Activated B cell treated with CpG ODN at 0.5 μM for 24 hours (primary cell): Measurements from ENCODE around the gene ADD1. TPM values are rescaled to one million over a fixed set of nuclear protein-coding genes. Genes with fewer than 3 reads are reported as not detected.
A peak's percentile ranks its signal among the peaks of the same experiment; 100 is the strongest.

Experiments used
- ATAC-seq: fragments of 200-7000 bp; cut with Tn5 transposase; one replicate; pipeline ENCODE4 v1.10.0; 2021; ENCODE audit warnings: low read depth, mild to moderate bottlenecking, moderate library complexity
- CTCF ChIA-PET: fragments of 350-600 bp; sonication (Branson Sonifier 250); formaldehyde crosslinking; loops from one replicate; lab custom pipeline; 2021; ENCODE audit warnings: antibody characterized with exemption; lab: Charles Lee
- POLR2A ChIA-PET: fragments of 350-600 bp; sonication (Branson Sonifier 250); formaldehyde crosslinking; loops from one replicate; lab custom pipeline; 2021; ENCODE audit warnings: antibody characterized with exemption; lab: Charles Lee
- DNase-seq: peaks from one replicate; pipeline ENCODE4 v3.0.0; 2022
- H3K27ac Mint-ChIP-seq: one replicate; pipeline ENCODE4 v1.8.0; 2020; ENCODE audit warnings: mixed read lengths
- H3K27me3 Mint-ChIP-seq: one replicate; pipeline ENCODE4 v1.8.0; 2021; ENCODE audit warnings: mixed read lengths
- H3K36me3 Mint-ChIP-seq: one replicate; pipeline ENCODE4 v1.8.0; 2021; ENCODE audit warnings: low read depth, mixed read lengths
- H3K4me1 Mint-ChIP-seq: one replicate; pipeline ENCODE4 v1.8.0; 2021; ENCODE audit warnings: mixed read lengths
- H3K4me3 Mint-ChIP-seq: one replicate; pipeline ENCODE4 v1.8.0; 2020; ENCODE audit warnings: mild to moderate bottlenecking, mixed read lengths
- H3K9me3 Mint-ChIP-seq: one replicate; pipeline ENCODE4 v1.8.0; 2020; ENCODE audit warnings: mixed read lengths
- CTCF ChIP-seq: fragments of 200-600 bp; IDR thresholded peaks from one replicate; pipeline ENCODE4 v1.8.0; 2022; ENCODE audit warnings: antibody characterized with exemption, mild to moderate bottlenecking
- intact Hi-C: fragments of 100-400 bp; cut with micrococcal nuclease; formaldehyde crosslinking; loops from one replicate; pipeline ENCODE4 v1.15.1; 2024
- total RNA-seq: library from RNA; stranded (reverse); gene quantifications from 2 replicates; pipeline ENCODE4 v1.2.3, GENCODE V29; 2022

Gene ADD1
- total RNA-seq, 1 donor from 2014 or later = 340 TPM

DNA sequence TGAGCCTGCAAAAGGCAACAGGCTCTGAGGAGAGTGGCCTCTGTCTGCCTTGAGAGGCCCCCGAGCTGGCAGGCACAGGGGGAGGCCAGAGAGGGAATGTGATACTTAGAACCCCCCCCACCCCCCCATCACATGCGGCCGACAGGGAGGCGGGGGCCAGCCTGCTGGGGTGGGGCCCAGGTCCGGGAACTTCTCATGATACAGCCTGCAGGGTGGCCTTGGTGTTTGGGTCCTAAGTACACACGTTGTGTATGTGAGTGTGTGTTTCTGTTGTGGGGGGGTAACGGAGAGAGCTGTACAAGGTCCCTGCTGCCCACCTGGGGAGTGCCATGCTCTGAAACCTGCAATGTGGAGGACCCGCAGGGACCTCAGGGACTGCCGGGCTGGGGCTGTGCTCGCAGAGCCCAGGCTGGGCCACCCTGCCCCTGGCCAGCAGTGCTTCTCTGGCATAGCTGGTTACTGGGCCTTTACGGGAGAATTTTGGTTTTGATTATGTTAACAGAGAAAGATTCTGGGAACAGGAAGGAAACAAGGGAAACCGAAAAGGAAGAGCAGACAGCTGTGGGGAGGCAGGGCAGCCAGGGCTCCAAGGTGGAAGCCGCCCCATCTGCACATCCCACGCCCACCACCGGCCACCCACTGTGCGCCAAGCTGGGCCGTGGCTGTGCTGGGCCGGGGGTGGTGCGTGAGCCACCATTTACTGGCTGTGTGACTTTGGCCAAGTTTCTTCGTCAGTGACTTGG, 30.9 kb upstream of the ADD1 start:
- POLR2A ChIA-PET = interaction anchor here (0.7 to 6.4 kb wide), 14 partner anchors 8 to 116 kb away, joined by 3 to 56 read pairs (median 5); no protein-coding TSS in a partner anchor

GRCh38 chr4:2813446-2814405, 29.9 kb upstream of the ADD1 start:
- H3K4me1 Mint-ChIP-seq = peaks cover 82% of the 10 kb centered on the region
- no peak for TF ChIP-seq CTCF
- peak; percentile 18 for ATAC-seq
- CTCF ChIA-PET = interaction anchor here (1.0 to 1.4 kb wide), 4 partner anchors 26 to 50 kb away, joined by 3 to 5 read pairs (median 4); no protein-coding TSS in a partner anchor
- intact Hi-C loops = no loop called here
- peak overlapping the region; percentile 96 for H3K27ac Mint-ChIP-seq
- POLR2A ChIA-PET = interaction anchor here (0.7 to 6.4 kb wide), 10 partner anchors 9 to 67 kb away, joined by 3 to 56 read pairs (median 6); no protein-coding TSS in a partner anchor
- H3K27me3 Mint-ChIP-seq = no peaks in the 10 kb centered on the region
- H3K4me3 Mint-ChIP-seq = peak overlapping the region; percentile 85
- no peak for DNase-seq
- H3K36me3 Mint-ChIP-seq = peaks cover 2% of the 10 kb centered on the region
- no peaks in the 10 kb centered on the region for H3K9me3 Mint-ChIP-seq

More for the DNA sequence above, 30.9 kb upstream of the ADD1 start:
- Mint-ChIP-seq H3K27me3 (no peaks in the 10 kb centered on the region), H3K36me3 (peaks cover 2% of the 10 kb centered on the region), H3K27ac (peak overlapping the region; percentile 96), H3K9me3 (no peaks in the 10 kb centered on the region), H3K4me1 (peaks cover 88% of the 10 kb centered on the region), H3K4me3 (peak overlapping the region; percentile 85)
- CTCF ChIA-PET = interaction anchor here (1.0 to 1.4 kb wide), 5 partner anchors 15 to 49 kb away, joined by 3 to 5 read pairs (median 3); no protein-coding TSS in a partner anchor
- intact Hi-C loops = loop anchor here (1.0 kb wide), 2 partner anchors 23 to 26 kb away; no protein-coding TSS in a partner anchor
- DNase-seq (no peak), ATAC-seq (peak; percentile 1)
- TF ChIP-seq CTCF = no peak

- ATAC-seq = no peak
- DNase-seq = no peak
- Mint-ChIP-seq H3K9me3 (no peaks in the 10 kb centered on the region), H3K36me3 (peaks cover 2% of the 10 kb centered on the region), H3K4me1 (peaks cover 84% of the 10 kb centered on the region), H3K27ac (peak overlapping the region; percentile 41), H3K4me3 (no peak overlapping the region), H3K27me3 (no peaks in the 10 kb centered on the region)
- CTCF ChIA-PET = no interaction called here
- no peak for TF ChIP-seq CTCF
- intact Hi-C loops = no loop called here
- POLR2A ChIA-PET = interaction anchor here (0.6 to 6.4 kb wide), 3 partner anchors 10 to 51 kb away, joined by 4 to 56 read pairs (median 4); no protein-coding TSS in a partner anchor
Measured at GRCh38 chr4:2814627-2815270, 28.9 kb upstream of the ADD1 start.

DNA sequence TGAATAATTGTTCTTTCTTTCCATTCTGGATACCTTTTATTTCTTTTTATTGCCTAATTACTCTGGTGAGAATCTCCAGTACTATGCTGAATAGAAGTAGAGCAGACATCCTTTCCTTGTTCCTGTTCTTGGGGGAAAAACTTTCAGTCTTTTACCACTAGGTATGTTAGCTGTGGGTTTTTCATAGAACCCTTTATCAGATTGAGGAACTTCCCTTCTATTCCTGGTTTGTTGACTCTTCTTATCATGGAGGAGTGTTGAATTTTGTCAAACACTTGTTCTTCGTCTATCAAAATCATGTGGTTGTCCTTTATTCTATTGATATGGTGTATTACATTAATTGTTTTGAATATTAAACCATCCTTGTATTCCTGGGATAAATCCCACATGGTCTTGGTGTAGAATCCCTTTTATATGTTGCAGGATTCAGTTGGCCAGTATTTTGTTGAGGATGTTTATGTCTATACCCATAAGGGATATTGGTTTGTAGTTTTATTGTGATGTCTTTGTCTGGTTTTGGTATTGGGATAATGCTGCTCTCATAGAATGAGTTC, 27.2 kb upstream of the ADD1 start:
- ChIA-PET CTCF (no interaction called here), POLR2A (interaction anchor here (1.2 to 6.4 kb wide), 2 partner anchors 17 to 52 kb away, joined by 3 to 56 read pairs; no protein-coding TSS in a partner anchor)
- H3K36me3 Mint-ChIP-seq = peaks cover 8% of the 10 kb centered on the region
- no peak for TF ChIP-seq CTCF
- intact Hi-C loops = no loop called here
- H3K9me3 Mint-ChIP-seq = no peaks in the 10 kb centered on the region
- H3K4me3 Mint-ChIP-seq = peak overlapping the region; percentile 73
- no peaks in the 10 kb centered on the region for H3K27me3 Mint-ChIP-seq
- DNase-seq (no peak), ATAC-seq (no peak)
- H3K4me1 Mint-ChIP-seq = peaks cover 71% of the 10 kb centered on the region
- H3K27ac Mint-ChIP-seq = peak overlapping the region; percentile 36
